Natural killer cell (primary cell): Measurements from ENCODE around the gene SLC8A1. TPM values are rescaled to one million over a fixed set of nuclear protein-coding genes. Genes with fewer than 3 reads are reported as not detected.

Experiments used
- ATAC-seq, 3 donors: fragments of 150-1000 bp in 2 of 3; fragments of 200-7000 bp in 1 of 3; cut with Tn5 transposase; 1 replicate in 1 of 3; 2 replicates in 2 of 3; pipeline ENCODE4 v1.10.0; 2021; ENCODE audit warnings: mild to moderate bottlenecking in 2 of 3, moderate library complexity in 2 of 3
- DNase-seq, 2 donors: peaks; one replicate each; pipeline versions ENCODE4 v3.0.0 to v3.0.0-alpha.2; 2013 to 2021; ENCODE audit warnings: mixed read lengths in 1 of 2
- H3K27ac ChIP-seq: one replicate; pipeline ENCODE4 v1.5.1; 2013; ENCODE audit warnings: mild to moderate bottlenecking, low read length
- H3K27me3 ChIP-seq: one replicate; pipeline ENCODE4 v1.6.1; 2013; ENCODE audit warnings: low read length; ENCODE audit not compliant: control insufficient read depth, insufficient read depth
- H3K36me3 ChIP-seq: one replicate; pipeline ENCODE4 v1.6.1; 2013; ENCODE audit warnings: low read length; ENCODE audit not compliant: control insufficient read depth, insufficient read depth
- H3K4me1 ChIP-seq: one replicate; pipeline ENCODE4 v1.6.1; 2013; ENCODE audit warnings: low read length; ENCODE audit not compliant: control insufficient read depth, insufficient read depth
- H3K4me3 ChIP-seq: one replicate; pipeline ENCODE4 v1.5.1; 2013; ENCODE audit warnings: low read length
- H3K9me3 ChIP-seq: one replicate; pipeline ENCODE4 v1.6.1; 2013; ENCODE audit warnings: low read length; ENCODE audit not compliant: control insufficient read depth, insufficient read depth
- H3K27ac Mint-ChIP-seq, 2 donors: one replicate each; pipeline ENCODE4 v1.8.0; 2022; ENCODE audit warnings: mild to moderate bottlenecking in 2 of 2, mixed read lengths in 2 of 2, moderate library complexity in 1 of 2
- H3K27me3 Mint-ChIP-seq, 2 donors: one replicate each; pipeline ENCODE4 v1.8.0; 2022; ENCODE audit warnings: low read depth in 2 of 2, mixed read lengths in 2 of 2
- H3K36me3 Mint-ChIP-seq: one replicate; pipeline ENCODE4 v1.8.0; 2022; ENCODE audit warnings: mixed read lengths
- H3K4me1 Mint-ChIP-seq, 2 donors: one replicate each; pipeline ENCODE4 v1.8.0; 2022; ENCODE audit warnings: mixed read lengths in 2 of 2
- H3K4me3 Mint-ChIP-seq: one replicate; pipeline ENCODE4 v1.8.0; 2022; ENCODE audit warnings: mild to moderate bottlenecking, moderate library complexity, mixed read lengths
- H3K9me3 Mint-ChIP-seq, 2 donors: one replicate each; pipeline ENCODE4 v1.8.0; 2022; ENCODE audit warnings: mixed read lengths in 2 of 2
- WGBS: methylation state at CpG from one replicate; pipeline ENCODE4 v1.1.7; 2013; ENCODE audit warnings: missing lambda C conversion rate; ENCODE audit not compliant: insufficient coverage; 5-methylcytosine and 5-hydroxymethylcytosine counted together
- intact Hi-C: fragments of 100-400 bp; cut with micrococcal nuclease; formaldehyde crosslinking; loops from one replicate; pipeline ENCODE4 v1.14.2; 2022
- total RNA-seq, 4 donors: library from RNA; stranded (reverse); fragments of 120-200 nt in 1 of 4; gene quantifications; one replicate each; pipeline versions ENCODE4 v1.2.3 to v1.2.4, GENCODE V29; 2013 to 2022
- TF ChIP-seq, protein P1 (sequence below): fragments of 200-600 bp; IDR thresholded peaks from one replicate; pipeline ENCODE4 v1.8.0; 2022; ENCODE audit warnings: antibody characterized with exemption

The SLC8A1 gene
- total RNA-seq, 3 donors from 2014 or later (not counting 1 experiment from before 2014, with no cell fraction given): 1.4 to 4.7 (median 3.6) TPM

DNA sequence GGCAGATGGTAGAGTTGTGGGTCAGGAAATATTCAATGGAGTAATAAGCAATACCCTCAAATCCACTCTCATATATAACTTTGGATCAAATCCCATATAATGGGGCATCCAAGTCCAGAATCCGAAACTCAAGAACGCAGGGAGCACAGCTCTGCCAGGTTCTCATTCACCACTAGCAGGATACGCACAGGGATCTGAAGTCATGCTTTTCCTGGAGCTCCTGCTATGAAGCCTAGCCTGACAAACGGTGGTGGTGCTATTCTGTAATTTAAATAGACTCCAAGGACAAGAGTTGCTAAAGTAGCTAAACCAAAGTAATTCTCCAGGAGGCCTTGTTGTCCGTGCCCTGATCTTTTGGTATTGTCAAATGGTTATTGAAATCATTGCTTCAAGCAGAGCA, 264.8 kb downstream of the SLC8A1 start:
- Histone ChIP-seq H3K27me3 (no peaks in the 10 kb centered on the region), H3K27ac (no peak overlapping the region), H3K4me1 (no peaks in the 10 kb centered on the region), H3K36me3 (no peaks in the 10 kb centered on the region), H3K4me3 (no peak overlapping the region), H3K9me3 (no peaks in the 10 kb centered on the region)
- Mint-ChIP-seq H3K9me3 (peaks cover 0 to 3% of the 10 kb centered on the region in 2 donors), H3K27ac (no peak overlapping the region), H3K4me3 (no peak overlapping the region), H3K27me3 (no peaks in the 10 kb centered on the region), H3K36me3 (no peaks in the 10 kb centered on the region), H3K4me1 (no peaks in the 10 kb centered on the region)
- ATAC-seq (no peak), DNase-seq (no peak)
- TF ChIP-seq, protein P1, sequence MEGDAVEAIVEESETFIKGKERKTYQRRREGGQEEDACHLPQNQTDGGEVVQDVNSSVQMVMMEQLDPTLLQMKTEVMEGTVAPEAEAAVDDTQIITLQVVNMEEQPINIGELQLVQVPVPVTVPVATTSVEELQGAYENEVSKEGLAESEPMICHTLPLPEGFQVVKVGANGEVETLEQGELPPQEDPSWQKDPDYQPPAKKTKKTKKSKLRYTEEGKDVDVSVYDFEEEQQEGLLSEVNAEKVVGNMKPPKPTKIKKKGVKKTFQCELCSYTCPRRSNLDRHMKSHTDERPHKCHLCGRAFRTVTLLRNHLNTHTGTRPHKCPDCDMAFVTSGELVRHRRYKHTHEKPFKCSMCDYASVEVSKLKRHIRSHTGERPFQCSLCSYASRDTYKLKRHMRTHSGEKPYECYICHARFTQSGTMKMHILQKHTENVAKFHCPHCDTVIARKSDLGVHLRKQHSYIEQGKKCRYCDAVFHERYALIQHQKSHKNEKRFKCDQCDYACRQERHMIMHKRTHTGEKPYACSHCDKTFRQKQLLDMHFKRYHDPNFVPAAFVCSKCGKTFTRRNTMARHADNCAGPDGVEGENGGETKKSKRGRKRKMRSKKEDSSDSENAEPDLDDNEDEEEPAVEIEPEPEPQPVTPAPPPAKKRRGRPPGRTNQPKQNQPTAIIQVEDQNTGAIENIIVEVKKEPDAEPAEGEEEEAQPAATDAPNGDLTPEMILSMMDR: no peak
- intact Hi-C loops: no loop called here
- WGBS: 89% methylated on average over 5 of the region's 5 CpGs

DNA sequence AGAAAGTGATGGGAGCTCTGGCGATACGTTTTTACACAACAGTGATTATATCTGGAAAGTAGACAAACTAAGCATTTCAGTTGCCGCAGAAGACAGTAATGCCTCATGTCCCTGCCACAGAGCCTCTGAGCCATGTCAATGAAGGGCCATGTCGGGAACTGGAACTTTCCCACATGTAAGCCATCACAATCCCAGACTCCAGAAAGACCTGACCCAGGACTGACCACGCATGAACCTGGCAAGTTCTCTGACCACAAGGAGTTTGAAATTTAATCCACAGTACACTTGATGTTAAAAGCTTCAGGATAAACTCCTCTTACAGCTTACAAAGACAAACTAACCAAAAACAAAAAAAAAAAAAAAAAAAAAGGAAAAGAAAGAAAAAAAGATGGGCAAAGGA, 267.3 kb downstream of the SLC8A1 start:
- H3K27me3 Mint-ChIP-seq: no peaks in the 10 kb centered on the region
- no peaks in the 10 kb centered on the region for H3K27me3 ChIP-seq
- H3K27ac Mint-ChIP-seq: no peak overlapping the region
- H3K36me3 ChIP-seq: no peaks in the 10 kb centered on the region
- ATAC-seq (no peak), DNase-seq (no peak)
- H3K36me3 Mint-ChIP-seq: no peaks in the 10 kb centered on the region
- H3K9me3 Mint-ChIP-seq: no peaks in the 10 kb centered on the region
- H3K4me3 ChIP-seq: no peak overlapping the region
- H3K4me1 Mint-ChIP-seq: no peaks in the 10 kb centered on the region
- H3K27ac ChIP-seq: no peak overlapping the region
- 71% methylated on average over 5 of the region's 5 CpGs for WGBS
- TF ChIP-seq, protein P1: no peak
- no peaks in the 10 kb centered on the region for H3K9me3 ChIP-seq
- no peak overlapping the region for H3K4me3 Mint-ChIP-seq
- intact Hi-C loops: no loop called here
- no peaks in the 10 kb centered on the region for H3K4me1 ChIP-seq

DNA sequence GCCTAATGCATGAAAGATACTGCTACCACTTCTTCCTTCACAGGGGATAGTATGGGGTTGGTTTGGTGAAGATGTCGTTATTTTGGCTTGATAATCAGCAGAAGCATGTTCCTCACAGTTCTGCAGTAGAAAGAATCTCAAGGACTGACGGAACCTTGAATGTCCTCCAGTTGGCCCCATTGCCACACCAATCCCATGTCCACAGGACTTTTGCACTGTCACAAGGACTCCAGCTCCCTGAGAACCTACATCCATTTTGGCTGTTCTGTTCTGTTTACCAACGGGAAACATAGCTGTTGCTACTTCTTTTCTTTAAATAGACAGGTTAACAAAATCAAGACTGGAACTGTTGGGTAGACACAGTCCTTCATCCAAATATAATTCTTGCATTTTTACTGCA, 270.0 kb downstream of the SLC8A1 start:
- no peaks in the 10 kb centered on the region for H3K4me1 ChIP-seq
- DNase-seq (no peak), ATAC-seq (no peak)
- WGBS: 86% methylated on average over 3 of the region's 3 CpGs
- Mint-ChIP-seq H3K4me3 (no peak overlapping the region), H3K9me3 (peaks cover 0 to 4% of the 10 kb centered on the region in 2 donors), H3K27ac (no peak overlapping the region), H3K27me3 (no peaks in the 10 kb centered on the region), H3K36me3 (no peaks in the 10 kb centered on the region), H3K4me1 (no peaks in the 10 kb centered on the region)
- TF ChIP-seq, protein P1: no peak
- H3K9me3 ChIP-seq: no peaks in the 10 kb centered on the region
- no peaks in the 10 kb centered on the region for H3K27me3 ChIP-seq
- H3K4me3 ChIP-seq: no peak overlapping the region
- intact Hi-C loops: no loop called here
- H3K36me3 ChIP-seq: no peaks in the 10 kb centered on the region
- no peak overlapping the region for H3K27ac ChIP-seq

DNA sequence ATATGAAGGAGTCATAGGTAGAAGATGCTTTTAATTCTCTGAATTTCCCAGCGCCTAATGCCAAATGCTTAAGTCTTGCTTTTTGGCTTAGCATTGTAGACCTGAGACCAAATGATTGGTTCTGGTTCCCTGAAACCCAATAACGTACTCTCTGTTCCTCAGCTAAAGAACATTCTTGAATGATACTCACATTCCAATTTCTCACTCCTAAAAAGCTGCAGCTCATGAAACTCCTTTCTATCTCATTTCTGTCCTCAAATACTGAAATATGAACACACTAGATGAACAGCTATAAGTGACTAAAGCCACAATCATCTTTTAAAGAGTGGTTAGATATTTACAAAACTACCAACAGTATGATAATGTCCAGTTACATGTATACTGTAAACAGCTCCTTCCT, 272.1 kb downstream of the SLC8A1 start:
- no peaks in the 10 kb centered on the region for H3K4me1 Mint-ChIP-seq
- WGBS: 93% methylated on average over 2 of the region's 2 CpGs
- Histone ChIP-seq H3K36me3 (no peaks in the 10 kb centered on the region), H3K4me1 (no peaks in the 10 kb centered on the region), H3K27ac (no peak overlapping the region), H3K9me3 (no peaks in the 10 kb centered on the region), H3K4me3 (no peak overlapping the region), H3K27me3 (no peaks in the 10 kb centered on the region)
- intact Hi-C loops: no loop called here
- TF ChIP-seq, protein P1: no peak
- peaks cover 0 to 4% of the 10 kb centered on the region in 2 donors for H3K9me3 Mint-ChIP-seq
- DNase-seq (no peak), ATAC-seq (no peak)
- H3K36me3 Mint-ChIP-seq: no peaks in the 10 kb centered on the region
- H3K27ac Mint-ChIP-seq: no peak overlapping the region
- no peaks in the 10 kb centered on the region for H3K27me3 Mint-ChIP-seq
- H3K4me3 Mint-ChIP-seq: no peak overlapping the region
